Measurements from ENCODE around the gene RCCD1.
A peak's percentile ranks its signal among the peaks of the same experiment; 100 is the strongest.

The RCCD1 gene

DNA sequence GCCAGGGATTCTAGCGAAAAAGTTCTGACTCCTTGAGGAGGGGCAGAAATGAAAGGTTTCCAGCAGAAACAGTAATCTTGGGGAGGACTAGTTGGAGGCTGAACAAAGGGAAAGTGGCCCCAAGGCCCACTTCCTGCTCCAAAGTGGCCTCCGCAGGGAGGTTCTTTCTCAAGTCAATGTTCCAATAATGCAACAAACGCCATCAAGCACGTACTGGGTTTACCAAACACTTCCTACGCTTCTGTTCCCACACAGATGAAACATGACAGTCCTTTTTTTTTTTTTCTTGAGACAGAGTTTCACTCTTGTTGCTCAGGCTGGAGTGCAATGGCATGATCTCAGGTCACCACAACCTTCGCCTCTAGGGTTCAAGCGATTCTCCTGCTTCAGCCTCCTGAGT is 9.6 kb upstream of the RCCD1 start:
- DNase-seq: no peak

DNA sequence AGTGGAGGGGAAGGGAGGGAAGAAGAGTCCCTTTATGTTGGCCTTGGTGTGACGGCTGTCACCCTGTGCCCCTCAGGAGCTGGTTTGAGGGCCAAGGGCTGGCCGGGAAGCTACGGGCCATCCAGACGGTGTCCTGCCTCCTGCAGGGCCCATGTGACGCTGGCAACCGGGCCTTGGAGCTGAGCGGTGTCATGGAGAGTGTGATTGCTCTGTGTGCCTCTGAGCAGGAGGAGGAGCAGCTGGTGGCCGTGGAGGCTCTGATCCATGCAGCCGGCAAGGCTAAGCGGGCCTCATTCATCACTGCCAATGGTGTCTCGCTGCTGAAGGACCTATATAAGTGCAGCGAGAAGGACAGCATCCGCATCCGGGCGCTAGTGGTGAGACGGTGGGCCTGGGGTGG is 8.1 kb upstream of the RCCD1 start:
- no peak for DNase-seq

DNA sequence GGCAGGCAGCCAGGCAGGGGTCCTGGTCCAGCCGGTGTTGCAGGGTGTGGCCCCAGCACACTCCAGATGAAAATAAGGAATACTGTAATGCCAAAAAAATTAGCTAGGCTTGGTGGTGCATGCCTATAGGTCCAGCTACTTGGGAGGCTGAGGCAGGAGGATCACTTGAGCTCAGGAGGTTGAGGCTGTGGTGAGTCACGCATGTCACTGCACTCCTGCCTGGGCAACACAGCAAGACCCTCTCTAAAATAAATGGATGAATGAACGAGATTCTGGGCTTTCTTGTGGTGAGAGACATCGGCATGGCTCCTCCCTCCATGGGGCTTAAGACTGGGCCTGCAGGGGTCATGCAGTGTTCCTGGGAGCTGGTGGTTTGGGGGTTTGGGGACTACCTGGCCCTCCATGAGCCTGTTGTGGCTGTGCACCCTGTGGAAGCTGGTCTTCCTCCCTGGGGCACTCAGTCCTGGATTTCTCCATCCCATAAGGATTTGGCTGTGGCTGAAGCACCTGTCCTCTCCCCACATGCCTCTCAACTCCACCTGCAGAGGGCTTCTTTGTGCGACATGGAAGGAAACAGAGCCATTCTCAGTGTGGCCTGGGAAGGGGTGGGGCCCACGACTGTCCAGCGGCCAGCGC is 7.6 kb upstream of the RCCD1 start:
- DNase-seq: no peak

DNA sequence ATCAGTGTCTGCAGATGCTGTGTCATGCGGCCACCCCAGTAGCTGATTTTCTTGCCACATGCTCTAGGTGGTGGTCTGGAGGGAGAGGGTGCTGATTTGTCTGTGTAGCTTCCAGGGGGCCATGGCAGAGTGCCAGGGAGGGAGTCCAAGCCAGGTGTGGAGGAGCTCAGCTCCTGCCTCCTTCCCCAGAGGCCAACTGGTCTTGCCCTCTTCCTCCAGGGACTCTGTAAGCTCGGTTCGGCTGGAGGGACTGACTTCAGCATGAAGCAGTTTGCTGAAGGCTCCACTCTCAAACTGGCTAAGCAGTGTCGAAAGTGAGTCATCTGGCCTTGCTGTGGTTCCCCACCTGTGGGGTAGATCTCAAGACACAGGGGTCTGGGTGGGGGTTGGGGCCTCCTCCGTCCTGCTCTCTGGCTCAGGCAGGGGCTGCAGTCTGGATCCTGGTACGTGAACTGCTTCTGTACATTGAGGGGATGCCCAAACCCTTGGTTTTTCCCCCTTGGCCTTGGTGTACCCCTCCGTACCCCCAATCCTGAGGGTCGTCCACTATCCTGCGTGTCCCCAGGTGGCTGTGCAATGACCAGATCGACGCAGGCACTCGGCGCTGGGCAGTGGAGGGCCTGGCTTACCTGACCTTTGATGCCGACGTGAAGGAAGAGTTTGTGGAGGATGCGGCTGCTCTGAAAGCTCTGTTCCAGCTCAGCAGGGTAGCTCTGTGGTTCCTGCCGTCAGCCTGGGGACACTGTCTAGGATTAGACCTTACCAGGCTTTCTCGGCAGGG is 6.9 kb upstream of the RCCD1 start:
- DNase-seq: no peak

DNA sequence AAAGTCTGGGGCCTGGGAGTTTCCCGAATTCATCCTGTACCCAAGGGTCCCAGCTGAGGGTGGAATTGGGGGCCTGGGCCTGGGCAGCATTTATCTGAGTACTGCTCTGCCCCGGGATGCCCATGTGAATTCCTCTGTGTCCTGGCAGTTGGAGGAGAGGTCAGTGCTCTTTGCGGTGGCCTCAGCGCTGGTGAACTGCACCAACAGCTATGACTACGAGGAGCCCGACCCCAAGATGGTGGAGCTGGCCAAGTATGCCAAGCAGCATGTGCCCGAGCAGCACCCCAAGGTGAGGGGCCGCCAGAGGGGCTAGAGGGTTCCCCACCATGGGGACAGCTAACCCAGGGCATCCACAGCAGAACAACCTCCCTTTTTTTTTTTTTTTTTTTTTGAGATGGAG is 6.2 kb upstream of the RCCD1 start:
- DNase-seq: no peak

DNA sequence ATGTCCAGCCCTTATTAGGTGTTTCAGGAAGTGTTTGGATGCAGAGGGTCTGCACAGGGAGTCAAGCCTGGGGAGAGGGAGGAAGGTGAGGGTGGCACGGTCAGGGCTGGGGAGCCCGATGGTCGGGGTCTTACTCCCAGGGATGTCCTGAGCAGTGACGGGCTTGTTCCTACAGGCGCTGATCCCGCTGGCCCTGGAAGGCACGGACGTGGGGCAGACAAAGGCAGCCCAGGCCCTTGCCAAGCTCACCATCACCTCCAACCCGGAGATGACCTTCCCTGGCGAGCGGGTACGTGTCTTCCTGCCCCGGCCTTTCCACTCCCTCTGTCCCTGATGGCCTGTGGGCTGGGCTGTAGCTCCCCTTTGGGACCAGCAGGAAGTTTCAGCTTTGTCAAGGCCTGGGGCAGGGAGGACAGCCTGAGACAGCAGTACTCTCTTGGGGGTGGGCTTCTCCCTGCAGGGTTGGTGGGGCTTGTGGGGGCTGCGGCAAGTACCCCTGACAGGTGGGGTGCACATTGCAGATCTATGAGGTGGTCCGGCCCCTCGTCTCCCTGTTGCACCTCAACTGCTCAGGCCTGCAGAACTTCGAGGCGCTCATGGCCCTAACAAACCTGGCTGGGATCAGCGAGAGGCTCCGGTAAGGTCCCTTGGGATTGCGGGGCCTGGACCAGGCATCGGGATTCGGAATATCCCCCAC is 4.6 kb upstream of the RCCD1 start:
- DNase-seq: no peak

DNA sequence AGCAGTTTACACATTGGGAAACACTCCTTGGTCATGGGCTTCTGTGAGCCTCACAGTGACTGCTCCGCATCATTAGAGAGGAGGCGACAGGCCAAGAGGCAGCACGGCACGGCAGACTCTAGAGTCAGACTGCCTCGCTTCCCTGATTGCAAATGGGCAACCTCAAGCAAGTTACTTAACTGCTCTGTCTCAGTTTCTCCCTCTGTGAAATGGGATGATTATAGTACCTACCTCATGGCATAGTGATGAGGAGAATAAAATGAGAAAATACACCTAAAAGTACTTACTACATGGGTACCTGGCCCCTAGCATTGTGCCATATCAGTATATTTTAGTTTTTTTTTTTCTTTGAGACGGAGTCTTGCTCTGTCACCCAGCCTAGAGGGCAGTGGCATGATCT is 4.0 kb upstream of the RCCD1 start:
- DNase-seq: no peak

DNA sequence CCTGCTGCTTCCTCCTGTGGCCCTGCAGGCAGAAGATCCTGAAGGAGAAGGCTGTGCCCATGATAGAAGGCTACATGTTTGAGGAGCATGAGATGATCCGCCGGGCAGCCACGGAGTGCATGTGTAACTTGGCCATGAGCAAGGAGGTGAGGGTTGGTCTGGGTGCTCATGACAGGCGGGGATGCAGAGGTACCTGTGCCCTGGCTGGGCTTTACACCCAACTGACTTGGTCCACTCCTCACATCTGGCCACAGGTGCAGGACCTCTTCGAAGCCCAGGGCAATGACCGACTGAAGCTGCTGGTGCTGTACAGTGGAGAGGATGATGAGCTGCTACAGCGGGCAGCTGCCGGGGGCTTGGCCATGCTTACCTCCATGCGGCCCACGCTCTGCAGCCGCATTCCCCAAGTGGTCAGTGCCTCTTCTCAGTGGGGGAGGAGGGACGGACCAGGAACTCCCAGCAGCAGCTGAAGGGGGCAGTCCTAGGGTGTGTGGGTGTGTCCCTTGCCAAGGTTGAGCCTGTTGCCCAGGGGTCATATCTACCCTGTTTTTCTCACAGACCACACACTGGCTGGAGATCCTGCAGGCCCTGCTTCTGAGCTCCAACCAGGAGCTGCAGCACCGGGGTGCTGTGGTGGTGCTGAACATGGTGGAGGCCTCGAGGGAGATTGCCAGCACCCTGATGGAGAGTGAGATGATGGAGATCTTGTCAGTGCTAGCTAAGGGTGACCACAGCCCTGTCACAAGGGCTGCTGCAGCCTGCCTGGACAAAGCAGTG is 1.6 kb upstream of the RCCD1 start:
- DNase-seq: no peak

DNA sequence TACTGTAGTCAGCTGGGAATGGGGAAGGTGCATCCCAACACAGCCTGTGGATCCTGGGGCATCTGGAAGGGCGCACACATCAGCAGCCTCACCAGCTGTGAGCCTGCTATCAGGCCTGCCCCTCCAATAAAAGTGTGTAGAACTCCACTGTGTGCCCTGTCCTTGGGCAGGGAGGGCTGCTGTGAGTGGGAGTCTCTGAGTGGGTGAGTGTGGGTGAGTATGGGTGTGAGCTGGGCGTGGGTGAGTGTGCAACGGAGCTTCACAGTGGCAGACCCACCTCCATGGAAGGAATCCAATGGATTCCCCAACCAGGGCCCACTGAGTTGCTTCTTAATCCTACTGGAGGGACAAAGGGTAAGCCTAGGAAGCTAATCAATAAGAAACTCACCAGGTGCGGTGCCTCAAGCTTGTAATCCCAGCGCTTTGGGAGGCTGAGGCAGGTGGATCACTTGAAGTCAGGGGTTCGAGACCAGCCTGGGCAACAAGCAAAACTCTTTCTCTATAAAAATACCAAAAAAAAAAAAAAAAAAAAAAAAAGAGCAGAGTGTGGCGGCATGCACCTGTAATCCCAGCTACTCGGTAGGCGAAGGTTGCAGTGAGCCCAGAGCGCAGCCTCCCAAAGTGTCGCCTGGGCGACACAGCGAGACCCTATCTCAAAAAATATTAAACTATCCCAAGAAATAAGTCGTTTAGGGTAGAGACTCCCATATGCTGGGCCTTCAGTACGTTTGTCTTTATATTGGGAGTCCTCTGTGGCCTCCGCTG is 555 bp upstream of the RCCD1 start:
- no peak for DNase-seq

DNA sequence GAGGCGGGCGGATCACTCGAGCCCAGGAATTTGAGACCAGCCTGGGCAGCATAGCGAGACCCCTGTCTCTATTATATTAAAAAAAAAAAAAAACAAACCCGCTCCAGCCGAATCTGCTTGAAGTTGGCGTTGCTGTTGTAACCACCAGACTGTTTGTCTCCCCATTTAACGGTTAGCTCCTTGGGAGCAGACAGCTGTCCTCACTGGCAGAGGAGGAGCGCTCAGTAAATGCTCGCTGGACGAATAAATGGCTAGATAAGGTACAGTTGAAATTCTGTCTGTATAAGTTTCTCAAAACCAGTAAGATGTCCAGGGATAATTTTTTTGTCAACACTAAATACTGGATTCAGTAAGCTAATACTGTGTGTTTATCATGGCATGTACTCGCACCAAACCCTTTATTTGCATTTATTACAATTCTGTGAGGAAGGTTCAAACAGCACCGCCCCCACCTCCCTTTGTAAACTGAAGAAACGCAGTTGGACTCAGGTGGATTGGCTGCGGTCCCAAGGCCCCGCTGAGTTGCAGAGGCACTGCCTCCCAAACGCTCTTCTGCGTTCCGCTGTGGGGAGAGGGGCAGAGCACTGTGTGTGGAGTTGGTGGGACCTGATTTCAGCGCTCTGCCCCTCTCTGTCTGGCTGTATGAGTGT is 1.1 kb downstream of the RCCD1 start:
- peak; percentile 29 for DNase-seq

DNA sequence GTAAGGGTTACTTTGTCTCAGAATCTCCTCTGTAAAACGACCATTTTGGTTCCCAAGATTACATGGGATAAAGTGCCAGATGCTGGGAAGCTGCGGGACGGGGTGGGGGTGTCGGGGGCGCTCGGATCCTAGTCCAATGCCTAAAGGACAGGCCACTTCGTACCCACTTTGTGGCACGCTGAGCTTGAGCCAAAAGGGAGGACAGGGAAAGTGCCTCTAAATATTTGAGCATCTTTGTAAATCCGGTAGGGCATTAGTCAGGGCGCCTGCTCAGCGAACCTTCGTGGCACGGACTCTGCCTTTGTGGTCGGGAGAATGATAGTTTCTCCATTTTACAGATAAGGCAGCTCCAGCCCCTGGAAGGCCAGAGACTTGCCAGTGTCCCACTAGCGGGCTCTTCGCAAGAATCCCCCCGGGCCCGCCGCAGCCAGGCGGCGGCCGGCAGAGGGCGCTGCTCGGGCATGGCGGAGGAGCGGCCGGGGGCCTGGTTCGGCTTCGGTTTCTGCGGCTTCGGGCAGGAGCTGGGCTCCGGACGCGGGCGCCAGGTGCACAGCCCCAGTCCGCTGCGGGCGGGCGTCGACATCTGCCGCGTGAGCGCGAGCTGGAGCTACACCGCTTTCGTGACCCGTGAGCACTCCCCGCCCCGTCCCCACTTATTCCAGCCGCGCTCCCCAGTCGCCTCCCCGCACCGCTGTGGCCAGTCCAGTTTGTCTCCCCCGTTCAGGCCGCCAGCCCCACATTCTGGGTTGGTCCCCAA is 1.8 kb downstream of the RCCD1 start:
- DNase-seq: peak; percentile 21

DNA sequence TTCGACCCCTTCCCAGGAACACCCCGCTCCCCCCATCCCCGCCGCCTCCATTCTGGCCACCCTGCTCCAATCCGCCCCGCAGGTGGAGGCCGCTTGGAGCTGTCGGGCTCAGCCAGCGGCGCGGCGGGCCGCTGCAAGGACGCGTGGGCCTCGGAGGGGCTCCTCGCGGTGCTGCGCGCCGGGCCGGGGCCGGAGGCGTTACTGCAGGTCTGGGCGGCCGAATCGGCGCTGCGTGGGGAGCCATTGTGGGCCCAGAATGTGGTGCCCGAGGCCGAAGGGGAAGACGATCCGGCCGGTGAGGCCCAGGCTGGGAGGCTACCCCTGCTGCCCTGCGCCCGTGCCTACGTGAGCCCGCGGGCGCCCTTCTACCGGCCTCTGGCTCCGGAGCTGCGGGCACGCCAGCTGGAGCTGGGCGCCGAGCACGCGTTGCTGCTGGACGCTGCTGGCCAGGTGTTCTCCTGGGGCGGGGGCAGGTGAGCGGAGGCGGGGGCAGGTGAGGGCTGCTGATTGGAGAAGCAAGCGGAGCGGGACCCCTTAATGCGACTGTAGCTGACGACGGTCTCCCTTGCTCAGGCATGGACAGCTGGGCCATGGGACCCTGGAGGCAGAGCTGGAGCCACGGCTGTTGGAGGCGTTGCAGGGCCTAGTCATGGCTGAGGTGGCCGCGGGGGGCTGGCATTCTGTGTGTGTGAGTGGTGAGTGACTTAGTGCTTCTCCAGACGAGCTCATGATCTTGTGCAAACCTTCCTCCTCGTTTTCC is 2.5 kb downstream of the RCCD1 start:
- no peak for DNase-seq

DNA sequence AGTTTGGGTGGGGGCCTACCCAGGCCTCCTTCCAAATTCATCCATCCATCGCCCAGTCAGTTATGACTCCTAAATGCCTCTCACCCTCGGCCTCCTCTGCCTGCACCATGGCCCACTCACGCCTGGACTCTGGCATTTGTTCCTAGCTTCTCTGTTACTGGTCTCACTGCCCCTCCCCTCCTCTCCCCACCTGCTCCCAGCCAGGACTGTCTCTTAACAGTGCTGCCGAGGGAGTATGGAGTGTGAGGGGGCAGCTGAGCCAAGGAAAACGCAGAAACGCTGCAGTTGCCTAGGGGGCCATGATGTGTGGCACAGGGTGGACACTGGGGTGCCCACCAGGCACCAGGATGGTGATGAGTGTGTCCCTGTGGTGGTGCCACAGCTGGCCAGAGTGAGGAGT is 3.1 kb downstream of the RCCD1 start:
- DNase-seq: no peak

DNA sequence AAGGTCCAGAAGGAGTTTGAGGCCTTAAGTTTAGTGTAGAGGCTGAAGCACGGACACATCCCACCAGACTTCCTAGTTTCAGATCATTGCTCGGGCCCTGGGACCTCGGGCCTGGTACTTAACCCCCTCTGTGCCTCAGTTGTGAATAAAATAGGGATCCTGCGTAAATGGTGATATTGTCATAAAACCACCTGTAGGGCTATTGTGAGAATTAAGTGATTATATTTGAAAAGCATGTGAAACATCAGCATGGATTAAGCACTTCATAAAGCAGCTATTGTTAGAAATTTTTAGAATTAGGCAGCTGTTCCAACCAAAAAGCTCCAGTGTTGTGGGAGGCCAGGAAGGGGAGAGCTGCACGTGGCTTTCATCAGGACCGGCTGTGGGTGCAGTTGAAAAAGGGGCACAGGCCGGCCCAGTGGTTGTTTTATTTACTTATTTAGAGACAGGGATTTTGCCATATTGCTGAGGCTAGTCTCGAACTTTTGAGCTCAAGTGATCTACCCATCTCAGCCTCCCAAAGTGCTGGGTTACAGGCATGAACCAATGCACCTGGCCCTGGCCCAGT is 4.4 kb downstream of the RCCD1 start:
- DNase-seq: no peak

DNA sequence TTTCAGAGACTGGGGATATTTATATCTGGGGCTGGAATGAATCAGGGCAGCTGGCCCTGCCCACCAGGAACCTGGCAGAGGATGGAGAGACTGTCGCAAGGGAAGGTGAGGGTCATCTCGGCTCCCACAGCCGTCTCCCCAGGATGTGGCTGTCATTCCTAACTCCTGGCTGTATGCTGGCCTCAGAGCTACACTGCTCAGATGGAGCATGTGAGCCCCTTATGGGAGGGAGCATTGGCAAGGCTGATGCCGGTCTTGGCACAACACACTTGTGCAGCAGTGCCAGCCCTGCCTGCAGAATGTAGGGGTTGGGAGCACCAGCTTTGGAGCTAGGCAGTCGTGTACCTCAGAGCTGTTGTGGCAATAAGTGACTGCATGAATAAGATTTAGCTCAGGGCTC is 5.2 kb downstream of the RCCD1 start:
- DNase-seq: no peak

DNA sequence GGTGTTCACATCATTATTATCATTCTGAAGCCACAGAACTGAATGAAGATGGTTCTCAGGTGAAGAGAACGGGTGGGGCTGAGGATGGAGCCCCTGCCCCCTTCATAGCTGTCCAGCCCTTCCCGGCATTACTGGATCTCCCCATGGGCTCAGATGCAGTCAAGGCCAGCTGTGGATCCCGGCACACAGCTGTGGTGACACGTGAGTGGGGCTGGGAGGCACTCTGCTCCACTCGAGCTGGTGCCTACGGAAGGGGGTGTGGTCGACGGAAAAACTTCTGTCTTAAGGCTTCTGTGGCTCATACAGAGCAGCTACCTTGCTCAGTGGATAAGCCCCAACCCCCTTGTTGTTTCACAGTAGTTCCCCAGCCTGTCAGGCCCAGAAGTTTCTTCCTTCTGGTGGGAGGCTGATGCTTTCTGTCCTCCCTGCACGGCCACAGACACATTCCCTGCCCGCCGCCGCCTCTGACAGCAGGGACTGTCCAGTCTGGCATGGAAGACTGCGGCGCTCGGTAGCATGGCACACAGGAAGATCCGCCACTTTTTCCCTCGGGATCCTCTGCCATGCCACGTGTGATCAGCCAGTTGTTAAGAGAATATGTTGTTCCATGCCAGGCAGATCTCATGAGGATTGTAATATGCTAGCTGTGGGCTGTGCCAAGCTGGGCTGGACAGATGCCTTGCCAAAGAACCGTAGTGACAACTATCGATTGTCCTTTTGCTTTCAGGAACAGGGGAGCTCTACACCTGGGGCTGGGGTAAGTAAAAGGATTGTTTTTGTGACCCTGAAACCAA is 5.8 kb downstream of the RCCD1 start:
- no peak for DNase-seq

DNA sequence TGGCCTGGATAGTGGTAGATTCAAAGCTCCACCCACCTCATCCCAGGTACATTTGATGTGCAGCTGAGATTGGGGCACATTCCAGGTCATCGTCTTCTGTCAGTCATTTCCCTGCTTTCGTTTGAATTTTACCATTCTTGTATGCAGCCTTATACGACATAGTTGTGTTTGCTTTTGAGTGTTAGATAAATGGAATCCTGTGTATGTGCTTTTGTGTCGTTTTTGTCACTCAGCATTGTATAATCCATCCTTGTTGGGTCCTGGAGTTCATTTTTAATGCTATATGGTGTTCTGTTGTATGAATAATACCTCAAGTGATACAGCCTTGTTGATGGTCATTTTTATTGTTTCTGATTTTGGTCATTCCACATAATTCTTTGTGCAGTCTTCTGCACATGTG is 7.3 kb downstream of the RCCD1 start:
- no peak for DNase-seq

DNA sequence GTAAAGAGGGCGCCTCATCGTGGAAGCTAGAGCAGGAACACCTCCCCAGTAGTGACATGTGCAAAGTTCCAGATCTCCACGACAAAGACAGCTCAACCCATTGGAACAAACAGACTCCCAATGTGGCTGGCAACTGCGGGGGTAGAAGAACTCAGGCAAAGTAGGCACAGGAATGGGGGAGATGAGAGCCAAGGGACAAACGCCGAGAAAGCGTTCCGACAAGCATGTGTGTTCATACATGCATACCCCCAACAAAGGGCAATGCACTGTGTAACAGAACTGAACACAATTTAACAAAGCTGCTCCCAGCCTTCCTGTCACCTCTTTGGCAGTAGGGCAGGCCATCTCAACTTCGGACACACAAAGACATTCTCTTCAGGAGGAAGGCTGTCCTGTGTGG is 11.6 kb downstream of the RCCD1 start:
- DNase-seq: no peak

DNA sequence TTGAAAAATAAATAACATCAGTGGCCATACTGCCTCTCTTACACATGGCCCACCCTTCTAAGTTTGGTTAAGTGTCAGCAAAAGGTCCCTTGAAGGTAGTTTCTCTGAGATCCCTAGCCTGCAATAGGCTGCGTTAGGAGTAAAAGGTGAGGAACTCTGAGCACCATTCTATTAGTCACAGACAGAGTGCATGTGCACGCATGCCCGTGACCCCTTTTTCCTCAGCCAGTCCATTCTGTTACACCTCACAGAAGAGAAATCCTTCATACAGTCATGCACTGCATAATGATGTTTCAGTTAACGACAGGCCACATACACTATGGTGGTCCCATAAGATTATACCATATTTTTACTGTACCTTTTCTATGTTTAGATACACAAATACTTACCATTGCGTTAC is 12.5 kb downstream of the RCCD1 start:
- DNase-seq: no peak

Data from NCI-H2171 (cell line).